Gastroesophageal sphincter (tissue), 4 donors: ENCODE data around the gene GCSH. TPM values are rescaled to one million over a fixed set of nuclear protein-coding genes. Genes with fewer than 3 reads are reported as not detected.

ENCODE experiments used
- ATAC-seq: fragments of 150-250 bp; one replicate; pipeline ENCODE4 v1.9.1; 2016; ENCODE audit warnings: mild to moderate bottlenecking, moderate library complexity
- H3K27ac ChIP-seq, 4 donors: fragments of 200-600 bp; sonication (generic) in 3 of 4; 1 replicate in 3 of 4; 2 replicates in 1 of 4; pipeline ENCODE4 v1.5.1; 2016 to 2019
- H3K27me3 ChIP-seq: fragments of 200-600 bp; sonication (generic); one replicate; pipeline ENCODE4 v1.5.1; 2019
- H3K36me3 ChIP-seq, 2 donors: fragments of 200-600 bp; sonication (generic); one replicate each; pipeline ENCODE4 v1.5.1; 2019; ENCODE audit warnings: control low read depth in 1 of 2
- H3K4me1 ChIP-seq, 3 donors: fragments of 200-600 bp; sonication (generic); 1 replicate in 2 of 3; 2 replicates in 1 of 3; pipeline ENCODE4 v1.5.1; 2016 to 2019; ENCODE audit warnings: control low read depth in 2 of 3
- H3K4me3 ChIP-seq, 2 donors: fragments of 200-600 bp; sonication (generic); one replicate each; pipeline ENCODE4 v1.5.1; 2019; ENCODE audit warnings: mild to moderate bottlenecking in 1 of 2, moderate library complexity in 1 of 2
- H3K9me3 ChIP-seq, 3 donors: fragments of 200-600 bp; sonication (generic); one replicate each; pipeline ENCODE4 v1.5.1; 2017 to 2019; ENCODE audit warnings: control low read depth in 2 of 3
- CTCF ChIP-seq, 4 experiments: fragments of 200-600 bp in 2 of 4; fragments of 450-650 bp in 2 of 4; sonication (generic) in 1 of 4; IDR thresholded peaks; one replicate each; pipeline ENCODE4 v1.5.1; 2017 to 2019; ENCODE audit warnings: antibody characterized with exemption in 4 of 4, mild to moderate bottlenecking in 2 of 4, moderate library complexity in 2 of 4
- EP300 ChIP-seq: sonication (generic); formaldehyde crosslinking; IDR thresholded peaks from one replicate; pipeline ENCODE4 v1.6.1; 2017; ENCODE audit warnings: antibody characterized with exemption, mild to moderate bottlenecking
- POLR2A ChIP-seq, 2 donors: fragments of 450-650 bp; IDR thresholded peaks; one replicate each; pipeline ENCODE4 v1.6.1; 2017; ENCODE audit warnings: antibody characterized with exemption in 2 of 2, mild to moderate bottlenecking in 2 of 2, moderate library complexity in 1 of 2
- POLR2AphosphoS5 ChIP-seq: sonication (generic); formaldehyde crosslinking; IDR thresholded peaks from one replicate; pipeline ENCODE4 v1.6.1; 2017; ENCODE audit warnings: antibody characterized with exemption
- WGBS, 2 donors: methylation state at CpG; one replicate each; pipeline ENCODE4 v1.1.5; 2018; ENCODE audit warnings: low coverage in 1 of 2; 5-methylcytosine and 5-hydroxymethylcytosine counted together
- total RNA-seq, 4 donors: library from RNA; depleted of rRNA; stranded (reverse); fragments of >200 nt; gene quantifications; one replicate each; pipeline ENCODE4 v1.1.0, GENCODE V29; 2016

GCSH gene
- total RNA-seq, 4 donors from 2014 or later = 11.8 to 22.4 (median 12.8) TPM

- TF ChIP-seq CTCF (IDR thresholded peaks at IDR 0.05) (no peak), EP300 (no peak), POLR2AphosphoS5 (no peak), POLR2A (IDR thresholded peaks at IDR 0.05) (no peak)
- ATAC-seq = no peak
These were observed 32.7 kb upstream of the GCSH start for GRCh38 chr16:81128726-81129524.

GRCh38 chr16:81127051-81127450 is 30.9 kb upstream of the GCSH start:
- Histone ChIP-seq H3K27me3 (no peaks in the 10 kb centered on the region), H3K27ac (no peak overlapping the region), H3K9me3 (no peaks in the 10 kb centered on the region), H3K36me3 (no peaks in the 10 kb centered on the region), H3K4me3 (no peak overlapping the region), H3K4me1 (no peaks in the 10 kb centered on the region)
- TF ChIP-seq POLR2AphosphoS5 = no peak
- no peak for TF ChIP-seq EP300
- TF ChIP-seq CTCF (IDR thresholded peaks at IDR 0.05) = no peak
- TF ChIP-seq POLR2A (IDR thresholded peaks at IDR 0.05) = no peak
- ATAC-seq = no peak
- WGBS, 2 donors = 73 to 75% methylated on average over 2 to 5 of the region's 5 CpGs

More at GRCh38 chr16:81128726-81129524, 32.7 kb upstream of the GCSH start:
- H3K27me3 ChIP-seq = no peaks in the 10 kb centered on the region
- H3K4me1 ChIP-seq = no peaks in the 10 kb centered on the region
- H3K9me3 ChIP-seq = no peaks in the 10 kb centered on the region
- no peak overlapping the region for H3K4me3 ChIP-seq
- no peaks in the 10 kb centered on the region for H3K36me3 ChIP-seq
- WGBS, 2 donors = 87 to 100% methylated on average over 5 to 15 of the region's 16 CpGs
- H3K27ac ChIP-seq = no peak overlapping the region

GRCh38 chr16:81123092-81123852 is 27.1 kb upstream of the GCSH start:
- Histone ChIP-seq H3K27me3 (no peaks in the 10 kb centered on the region), H3K9me3 (no peaks in the 10 kb centered on the region), H3K4me3 (no peak overlapping the region), H3K4me1 (no peaks in the 10 kb centered on the region), H3K27ac (no peak overlapping the region), H3K36me3 (no peaks in the 10 kb centered on the region)
- no peak for ATAC-seq
- 67 to 71% methylated on average over 1 to 6 of the region's 17 CpGs for WGBS, 2 donors
- no peak for TF ChIP-seq POLR2A (IDR thresholded peaks at IDR 0.05)
- no peak for TF ChIP-seq EP300
- TF ChIP-seq POLR2AphosphoS5 = no peak

- Histone ChIP-seq H3K4me3 (no peak overlapping the region), H3K27ac (no peak overlapping the region), H3K36me3 (no peaks in the 10 kb centered on the region), H3K9me3 (no peaks in the 10 kb centered on the region), H3K27me3 (peaks cover 7% of the 10 kb centered on the region), H3K4me1 (no peaks in the 10 kb centered on the region)
- ATAC-seq = no peak
- TF ChIP-seq POLR2AphosphoS5 (no peak), POLR2A (IDR thresholded peaks at IDR 0.05) (no peak), CTCF (IDR thresholded peaks at IDR 0.05) (no peak), EP300 (no peak)
- 81 to 100% methylated on average over 1 to 8 of the region's 16 CpGs for WGBS, 2 donors
These were observed 25.3 kb upstream of the GCSH start for GRCh38 chr16:81121474-81121990.

- peaks cover 7% of the 10 kb centered on the region for H3K27me3 ChIP-seq
- H3K4me3 ChIP-seq = no peak overlapping the region
- 50 to 55% methylated on average over 1 to 2 of the region's 11 CpGs for WGBS, 2 donors
- no peaks in the 10 kb centered on the region for H3K9me3 ChIP-seq
- no peaks in the 10 kb centered on the region for H3K4me1 ChIP-seq
- H3K36me3 ChIP-seq = no peaks in the 10 kb centered on the region
- ATAC-seq = no peak
- TF ChIP-seq POLR2AphosphoS5 = no peak
- no peak for TF ChIP-seq CTCF (IDR thresholded peaks at IDR 0.05)
- TF ChIP-seq POLR2A (IDR thresholded peaks at IDR 0.05) = no peak
- TF ChIP-seq EP300 = no peak
- no peak overlapping the region for H3K27ac ChIP-seq
These were observed 21.2 kb upstream of the GCSH start for GRCh38 chr16:81117436-81117835.
